Mononuclear cell (primary cell): ENCODE data around the gene NAA50. TPM values are rescaled to one million over a fixed set of nuclear protein-coding genes. Genes with fewer than 3 reads are reported as not detected.

Experiments
- H3K27me3 ChIP-seq: 2 replicates; pipeline ENCODE4 v1.6.0; 2011; ENCODE audit warnings: low read length, control low read depth; ENCODE audit not compliant: insufficient read depth
- H3K4me1 ChIP-seq: 2 replicates; pipeline ENCODE4 v1.5.1; 2011; ENCODE audit warnings: mild to moderate bottlenecking, low read length, control low read depth; ENCODE audit not compliant: insufficient read depth
- H3K4me3 ChIP-seq: 2 replicates; pipeline ENCODE4 v1.5.1; 2011; ENCODE audit warnings: mild to moderate bottlenecking, low read length, moderate library complexity
- H3K9me3 ChIP-seq: 2 replicates; pipeline ENCODE4 v1.5.1; 2011; ENCODE audit warnings: low read depth, mild to moderate bottlenecking, control low read depth, low read length
- total RNA-seq: library from RNA; depleted of rRNA; stranded (reverse); fragments of >200 nt; gene quantifications from one replicate; pipeline ENCODE4 v1.2.3, GENCODE V29; 2012

NAA50 gene
- total RNA-seq, 1 donor = 115 TPM

DNA sequence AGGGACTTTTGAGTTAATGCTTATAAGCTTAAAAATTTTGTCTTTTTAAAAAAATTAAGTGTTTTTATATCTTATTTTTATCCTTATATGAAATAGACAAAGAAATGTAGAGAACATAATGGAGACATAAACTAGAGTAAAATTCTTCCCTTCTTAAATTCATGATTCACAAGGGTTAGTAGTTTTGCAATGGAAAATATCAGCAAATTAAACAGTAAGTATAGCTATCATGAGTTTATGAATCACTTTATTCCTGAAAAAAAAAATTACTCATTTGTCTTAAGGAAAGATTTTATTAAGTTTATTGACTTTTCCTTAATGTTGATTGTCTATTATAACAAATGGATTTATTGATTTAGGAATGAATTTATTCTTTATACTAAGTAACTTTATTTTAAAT, 5.1 kb upstream of the NAA50 start:
- peaks cover 38% of the 10 kb centered on the region for H3K4me1 ChIP-seq
- H3K4me3 ChIP-seq = no peak overlapping the region
- no peaks in the 10 kb centered on the region for H3K27me3 ChIP-seq
- no peaks in the 10 kb centered on the region for H3K9me3 ChIP-seq

DNA sequence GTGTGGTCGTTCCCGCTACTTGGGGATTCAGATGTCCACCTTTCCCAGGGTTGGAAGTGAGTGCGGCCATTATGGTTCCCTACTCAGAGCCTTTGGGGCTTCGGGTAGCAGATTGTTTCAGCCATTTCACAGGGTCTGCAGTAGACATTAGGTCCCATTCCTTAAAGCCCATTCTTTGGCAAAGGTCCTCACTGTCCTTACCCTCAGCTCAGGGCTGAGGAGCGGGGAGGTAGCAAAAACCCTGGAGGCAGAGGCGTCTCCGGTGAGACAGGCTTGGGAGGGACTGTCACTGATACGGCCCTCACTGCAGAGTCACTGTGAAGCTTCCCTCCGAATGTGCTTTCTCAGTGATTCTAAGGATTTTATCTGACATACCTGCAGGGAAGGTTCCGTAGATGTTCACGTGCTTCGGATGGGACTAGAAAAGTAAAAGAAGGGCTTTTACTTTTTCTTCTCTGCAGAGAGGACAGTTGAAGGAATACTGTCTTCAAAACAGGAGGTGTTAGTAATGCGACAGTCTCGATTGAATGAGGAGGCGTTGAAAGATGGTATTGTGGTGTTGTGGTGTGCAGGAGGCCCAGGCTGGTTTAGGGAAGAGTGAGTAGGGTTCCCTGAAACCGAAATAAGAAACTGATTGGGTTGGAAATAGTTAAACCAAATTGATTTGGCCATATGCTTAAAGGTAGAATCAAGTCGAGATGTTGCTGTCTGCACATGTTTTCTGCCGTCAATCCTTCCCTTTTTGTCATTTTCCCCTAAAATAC, 1.4 kb upstream of the NAA50 start:
- peak overlapping the region; percentile 90 for H3K4me3 ChIP-seq
- no peaks in the 10 kb centered on the region for H3K9me3 ChIP-seq
- H3K4me1 ChIP-seq = peaks cover 43% of the 10 kb centered on the region
- no peaks in the 10 kb centered on the region for H3K27me3 ChIP-seq

DNA sequence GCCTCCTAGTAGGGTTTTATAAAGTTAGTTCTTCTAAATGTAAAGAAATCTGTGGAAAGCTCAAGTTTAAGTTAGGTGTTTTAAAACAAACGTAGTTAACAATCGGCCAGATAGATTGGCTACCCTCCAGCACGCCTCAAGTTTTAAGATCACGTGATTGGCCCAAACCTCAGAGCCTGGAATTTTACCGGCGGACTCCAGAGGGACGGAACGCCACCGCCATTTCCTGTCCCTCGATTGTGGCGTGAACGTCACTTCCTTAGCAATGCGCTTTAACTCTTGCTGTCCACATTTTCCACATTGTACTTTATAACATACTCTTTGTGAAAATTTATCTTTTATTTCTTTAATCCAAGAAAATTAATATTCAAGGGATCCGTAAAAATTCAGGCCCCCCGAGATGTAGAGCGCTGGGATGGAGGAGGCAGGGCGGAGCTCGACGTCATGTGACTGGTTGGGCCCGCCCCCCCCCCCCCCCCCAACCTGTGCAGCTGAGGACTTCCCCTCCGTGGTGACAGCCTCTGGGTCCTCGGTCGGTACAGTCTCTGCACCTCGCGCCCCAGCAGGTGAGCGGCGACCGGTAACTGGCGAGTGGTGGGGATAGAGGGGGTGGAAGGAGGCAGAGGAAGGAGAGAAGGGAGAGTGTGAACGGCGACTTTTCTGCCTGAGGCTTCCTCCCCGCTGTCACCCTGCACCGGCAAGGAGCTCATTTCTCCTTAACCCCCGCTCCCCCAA, 666 bp upstream of the NAA50 start, which contains the start of gene ATP6V1A:
Gene ATP6V1A (plus strand): TSS at position 488 of the 735 bp plus-strand sequence. CDS start 31,719 bp downstream, outside the sequence.
- Histone ChIP-seq H3K27me3 (no peaks in the 10 kb centered on the region), H3K4me1 (peaks cover 48% of the 10 kb centered on the region)

DNA sequence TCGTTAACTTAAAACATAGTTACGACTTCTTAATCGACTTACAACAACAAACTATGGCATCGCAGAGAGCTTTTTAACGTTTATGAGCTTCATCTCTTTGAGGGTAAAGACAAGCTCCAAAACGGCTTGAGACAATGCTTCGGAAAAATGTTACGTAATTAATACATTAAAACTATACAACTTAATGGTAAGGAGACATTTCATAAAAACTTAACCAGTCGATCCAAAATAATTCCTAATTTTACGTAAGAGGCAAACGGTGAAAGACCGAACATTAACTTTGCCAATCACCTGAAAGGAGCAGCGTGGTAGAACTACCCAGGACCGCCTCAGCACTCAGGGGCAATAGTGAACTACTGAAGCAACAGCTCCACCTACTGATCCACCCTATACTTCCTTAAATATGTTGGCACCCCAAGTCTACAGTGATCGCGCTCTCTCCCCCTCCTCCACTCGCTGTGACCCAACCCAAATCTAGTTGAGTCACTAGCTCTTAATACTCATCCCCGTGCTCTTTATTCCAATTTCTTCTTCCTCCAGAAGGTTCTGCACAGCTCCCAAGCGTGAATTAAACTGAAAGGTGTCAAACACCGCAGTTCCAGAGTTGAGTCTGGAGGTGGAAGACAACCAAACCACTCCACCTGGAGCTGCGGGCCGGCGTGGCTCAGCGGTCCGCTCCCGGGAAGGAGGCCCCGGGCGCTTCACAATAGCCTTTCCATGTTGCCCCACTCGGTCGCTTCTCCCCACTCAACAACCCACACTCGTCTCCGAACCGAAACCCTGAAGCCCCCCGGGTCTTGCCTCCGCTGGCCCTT, 901 bp downstream of the NAA50 start:
- Histone ChIP-seq H3K9me3 (no peaks in the 10 kb centered on the region), H3K4me3 (peak overlapping the region; percentile 90), H3K4me1 (peaks cover 58% of the 10 kb centered on the region), H3K27me3 (no peaks in the 10 kb centered on the region)

More for the DNA sequence above, 666 bp upstream of the NAA50 start, which contains the start of gene ATP6V1A:
- Histone ChIP-seq H3K9me3 (no peaks in the 10 kb centered on the region), H3K4me3 (peak within 1 kb of the TSS; percentile 90)

DNA sequence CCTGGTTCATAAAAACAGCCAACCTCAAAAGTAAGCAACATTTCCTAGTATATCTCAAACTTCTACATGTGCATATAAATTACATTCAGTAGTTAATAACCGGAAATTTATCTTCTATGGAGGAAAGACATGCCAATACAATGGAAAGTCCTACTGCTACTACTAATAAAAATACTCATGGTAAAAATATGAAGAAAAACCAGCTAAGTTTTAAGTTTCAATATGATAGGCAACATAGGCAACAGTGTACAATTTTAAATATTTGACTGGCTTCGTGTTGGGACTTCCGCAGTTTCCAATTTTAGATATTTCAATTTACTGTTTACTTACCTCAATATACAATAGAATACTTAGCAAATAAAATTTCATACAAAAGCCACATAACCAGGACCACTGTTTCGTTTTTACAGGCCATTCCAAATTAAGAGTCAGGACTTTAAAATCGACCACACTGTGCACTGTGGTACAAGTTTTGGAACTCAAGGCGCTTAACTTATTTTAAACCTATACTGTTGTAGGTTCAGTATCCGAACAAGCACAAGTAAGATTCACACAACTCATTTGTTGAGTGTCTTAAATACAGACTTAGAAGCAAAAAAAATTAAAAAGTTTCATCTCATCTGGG, 2.9 kb downstream of the NAA50 start:
- Histone ChIP-seq H3K9me3 (no peaks in the 10 kb centered on the region), H3K27me3 (no peaks in the 10 kb centered on the region), H3K4me3 (no peak overlapping the region), H3K4me1 (peaks cover 42% of the 10 kb centered on the region)

DNA sequence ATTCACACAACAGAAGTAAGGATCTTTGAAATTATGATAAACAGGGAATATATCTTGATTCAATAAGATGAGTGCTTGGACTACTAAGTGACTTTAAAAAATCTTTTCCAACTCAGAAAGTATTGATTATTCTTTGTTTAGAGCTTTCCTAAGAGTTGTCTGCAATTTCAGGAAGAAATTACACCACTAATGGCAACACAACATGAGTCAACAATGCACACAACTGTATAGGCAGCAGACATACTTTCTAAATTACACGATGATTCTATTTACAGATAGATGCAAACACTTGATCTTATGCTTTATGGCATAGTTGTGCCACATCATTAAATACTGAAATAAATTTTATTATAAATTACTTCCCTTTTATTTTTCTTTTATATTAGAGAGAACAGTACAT, 4.4 kb downstream of the NAA50 start:
- no peaks in the 10 kb centered on the region for H3K9me3 ChIP-seq
- peaks cover 34% of the 10 kb centered on the region for H3K4me1 ChIP-seq
- H3K27me3 ChIP-seq = no peaks in the 10 kb centered on the region
- no peak overlapping the region for H3K4me3 ChIP-seq

DNA sequence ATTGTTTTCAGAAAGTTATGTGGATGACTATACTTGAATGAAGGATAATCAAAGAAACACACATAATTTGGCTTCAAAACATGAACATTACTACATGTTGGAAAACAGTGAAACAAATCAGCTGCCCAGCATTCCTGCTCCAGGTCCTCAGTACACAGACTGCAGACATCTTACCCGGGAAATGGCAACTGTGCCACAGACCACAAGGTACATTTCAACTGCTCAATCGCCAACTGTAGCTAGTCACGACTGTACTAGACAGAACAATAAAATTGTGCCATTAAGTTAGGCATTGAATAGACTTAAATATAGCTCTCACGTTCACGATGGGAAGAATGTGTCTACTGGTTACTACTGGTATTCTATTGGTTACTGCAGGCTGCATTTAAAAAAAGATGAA, 5.0 kb downstream of the NAA50 start:
- Histone ChIP-seq H3K27me3 (no peaks in the 10 kb centered on the region), H3K4me1 (peaks cover 36% of the 10 kb centered on the region), H3K4me3 (no peak overlapping the region), H3K9me3 (no peaks in the 10 kb centered on the region)

DNA sequence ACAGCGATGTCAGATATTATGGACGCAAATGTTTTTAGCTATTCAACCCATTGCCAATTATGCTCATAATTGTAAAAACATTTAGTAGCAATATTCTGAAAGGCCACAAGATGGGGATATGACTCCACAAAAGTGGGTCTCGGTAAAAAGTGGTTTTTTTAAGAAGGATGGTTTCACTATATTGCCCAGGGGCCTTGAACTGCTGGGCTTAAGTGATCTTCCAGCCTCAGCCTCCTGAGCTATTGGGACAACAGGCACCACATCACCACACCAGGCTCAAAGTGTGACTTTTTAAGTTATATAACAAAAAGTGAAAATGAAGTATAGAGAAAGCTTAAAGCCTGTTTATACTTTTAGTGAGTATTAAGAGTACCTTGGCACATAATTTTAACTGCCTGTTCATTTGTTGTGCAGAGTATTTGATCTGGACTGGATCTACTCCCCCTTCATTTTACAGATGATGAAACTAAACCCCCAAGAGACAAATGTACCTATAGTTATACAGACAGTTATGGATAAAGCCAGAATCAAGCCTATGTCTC, 9.4 kb downstream of the NAA50 start:
- Histone ChIP-seq H3K27me3 (no peaks in the 10 kb centered on the region), H3K9me3 (no peaks in the 10 kb centered on the region), H3K4me1 (peaks cover 15% of the 10 kb centered on the region), H3K4me3 (no peak overlapping the region)

DNA sequence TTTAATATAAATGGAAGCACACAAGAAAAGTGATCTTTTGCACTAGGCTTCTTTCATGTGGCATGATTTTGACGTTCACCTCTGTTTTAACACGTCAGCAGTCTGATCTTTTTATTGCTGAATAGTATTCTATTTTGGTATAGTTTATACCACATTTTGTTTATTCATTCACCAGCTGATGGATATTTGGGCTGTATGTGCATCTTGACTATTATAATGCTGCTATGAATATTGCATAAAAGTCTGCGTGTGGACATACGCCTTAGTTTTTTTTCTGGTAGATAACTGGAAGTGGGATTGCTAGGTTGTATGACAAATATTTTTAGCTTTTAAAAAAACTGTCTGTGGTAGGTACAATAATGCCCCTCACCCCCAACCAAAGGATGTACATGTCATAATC, 14.4 kb downstream of the NAA50 start:
- no peaks in the 10 kb centered on the region for H3K27me3 ChIP-seq
- no peaks in the 10 kb centered on the region for H3K9me3 ChIP-seq
- H3K4me3 ChIP-seq = no peak overlapping the region
- peaks cover 3% of the 10 kb centered on the region for H3K4me1 ChIP-seq

DNA sequence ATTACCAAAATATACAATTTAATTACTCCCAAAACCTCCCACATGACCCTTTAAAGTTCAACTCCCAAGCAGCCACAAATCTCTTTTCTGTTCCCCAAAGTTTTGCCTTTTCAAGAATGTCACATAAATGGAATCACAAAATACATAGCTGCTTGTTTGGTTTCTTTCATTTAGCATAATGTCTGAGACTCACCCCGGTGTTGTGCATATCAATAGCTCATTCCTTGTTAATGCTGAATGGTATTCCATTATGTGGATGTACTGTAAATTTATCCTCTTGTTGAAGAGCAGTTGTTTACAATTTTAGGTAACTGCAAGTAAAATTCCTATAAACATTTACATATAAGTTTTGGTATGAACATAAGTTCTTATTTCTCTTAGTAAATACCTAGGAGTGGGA, 15.5 kb downstream of the NAA50 start:
- Histone ChIP-seq H3K4me1 (no peaks in the 10 kb centered on the region), H3K27me3 (no peaks in the 10 kb centered on the region), H3K4me3 (no peak overlapping the region), H3K9me3 (no peaks in the 10 kb centered on the region)

DNA sequence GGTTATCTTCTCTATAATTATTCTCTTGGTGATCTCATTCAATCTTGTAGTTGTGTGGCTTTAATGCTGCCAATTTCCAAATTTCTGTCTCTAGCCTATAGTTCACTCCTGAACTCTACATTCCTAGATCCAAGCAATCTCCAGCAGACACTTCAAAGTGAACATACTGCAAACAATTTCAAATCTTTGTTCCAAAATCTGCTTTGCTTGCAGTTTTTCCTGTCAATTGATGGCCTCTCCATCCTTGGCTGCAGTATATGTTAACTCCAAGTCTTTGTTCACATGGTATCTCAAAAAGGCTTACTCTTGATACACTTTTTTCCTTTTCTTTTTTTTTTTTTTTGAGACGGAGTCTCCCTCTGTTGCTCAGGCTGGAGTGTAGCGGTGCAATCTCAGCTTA, 17.4 kb downstream of the NAA50 start:
- no peaks in the 10 kb centered on the region for H3K9me3 ChIP-seq
- H3K4me1 ChIP-seq = no peaks in the 10 kb centered on the region
- H3K27me3 ChIP-seq = no peaks in the 10 kb centered on the region
- no peak overlapping the region for H3K4me3 ChIP-seq

DNA sequence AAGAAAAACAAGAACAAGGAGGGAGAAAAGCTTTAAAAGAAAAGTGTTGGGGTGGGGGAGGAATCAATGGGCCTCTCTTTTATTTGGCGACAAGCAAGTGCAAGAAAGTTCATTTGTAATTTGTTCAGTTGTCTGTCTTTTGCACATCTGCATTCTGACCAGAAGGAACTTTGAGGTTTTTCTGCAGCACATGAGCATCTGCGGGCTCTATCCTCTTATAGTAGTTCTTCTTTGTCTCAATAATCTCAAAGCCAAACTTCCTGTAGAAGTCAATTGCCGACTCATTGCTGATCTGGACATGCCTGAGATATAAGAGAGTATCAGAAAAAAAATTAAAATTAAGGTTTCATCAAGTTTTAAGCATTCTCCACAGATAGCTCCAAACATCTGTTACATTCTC, 24.4 kb downstream of the NAA50 start:
- peaks cover 3% of the 10 kb centered on the region for H3K4me1 ChIP-seq
- H3K9me3 ChIP-seq = no peaks in the 10 kb centered on the region
- no peak overlapping the region for H3K4me3 ChIP-seq
- no peaks in the 10 kb centered on the region for H3K27me3 ChIP-seq

DNA sequence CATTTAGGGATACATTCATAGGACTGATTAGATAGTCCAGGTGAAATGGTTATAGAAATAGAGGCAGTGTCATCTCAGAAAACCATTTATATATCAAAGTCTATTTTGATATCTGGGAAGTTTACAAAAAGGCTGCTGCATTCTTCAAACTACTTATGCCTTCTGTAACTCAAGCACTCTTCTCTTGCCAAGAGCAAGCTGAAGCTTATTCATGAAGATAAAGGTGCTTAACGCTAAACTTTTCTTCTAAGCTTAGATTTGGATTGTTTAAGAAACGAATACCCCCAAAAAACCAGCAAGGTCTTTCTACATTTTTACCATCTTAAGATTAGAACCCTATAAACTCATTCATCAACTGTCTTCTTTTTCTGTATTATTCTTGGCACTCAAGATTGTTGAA, 26.3 kb downstream of the NAA50 start:
- no peak overlapping the region for H3K4me3 ChIP-seq
- H3K9me3 ChIP-seq = no peaks in the 10 kb centered on the region
- H3K4me1 ChIP-seq = peaks cover 3% of the 10 kb centered on the region
- H3K27me3 ChIP-seq = no peaks in the 10 kb centered on the region

DNA sequence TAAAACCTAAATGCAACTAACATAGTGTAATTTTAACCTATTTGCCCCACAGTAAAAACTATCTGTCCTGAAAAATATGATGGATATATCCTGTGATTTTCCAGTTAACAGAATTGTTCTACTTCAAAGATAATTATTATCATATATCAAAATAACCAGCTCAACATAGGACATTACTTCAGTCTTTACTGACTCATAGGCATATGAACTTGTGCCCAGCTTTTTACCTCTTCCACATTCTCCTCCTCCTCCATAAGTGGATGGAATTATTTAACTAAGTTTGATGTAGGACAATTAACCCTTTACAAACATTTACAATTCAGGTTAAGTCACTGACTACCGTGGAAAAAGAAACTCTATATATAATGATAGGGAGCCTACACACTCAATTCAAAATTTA, 26.8 kb downstream of the NAA50 start:
- no peak overlapping the region for H3K4me3 ChIP-seq
- no peaks in the 10 kb centered on the region for H3K27me3 ChIP-seq
- peaks cover 3% of the 10 kb centered on the region for H3K4me1 ChIP-seq
- H3K9me3 ChIP-seq = no peaks in the 10 kb centered on the region
